K562 (cell line): ENCODE results near the gene RPS27. TPM values are rescaled to one million over a fixed set of nuclear protein-coding genes. Genes with fewer than 3 reads are reported as not detected.

Experiments
- ARID4B ChIP-seq: sonication (generic); formaldehyde crosslinking; IDR thresholded peaks from 2 replicates; pipeline ENCODE4 v1.8.0; 2022; ENCODE audit warnings: mild to moderate bottlenecking, missing genetic modification reagents
- CCNT2 ChIP-seq: IDR thresholded peaks from 2 replicates; pipeline ENCODE4 v1.6.1; 2011; ENCODE audit warnings: borderline replicate concordance, low read depth, mild to moderate bottlenecking, moderate library complexity, mixed read lengths, low read length; ENCODE audit not compliant: insufficient read length; ENCODE audit errors: extremely low read depth
- FOSL1 ChIP-seq: fragments of 200-800 bp; sonication (Bioruptor generic); conservative IDR thresholded peaks from 2 replicates; pipeline ENCODE4 v1.6.1; 2016; ENCODE audit warnings: missing genetic modification characterization, missing compliant biosample characterization
- NR2F6 ChIP-seq: fragments of 450-650 bp; formaldehyde crosslinking; IDR thresholded peaks from 2 replicates; pipeline ENCODE4 v1.4.0; 2020; ENCODE audit warnings: mild to moderate bottlenecking
- PKNOX1 ChIP-seq: fragments of 450-650 bp; IDR thresholded peaks from 2 replicates; pipeline ENCODE4 v1.6.1; 2016
- PPARD ChIP-seq: fragments of 250-450 bp; sonication (Bioruptor Pico); IDR thresholded peaks from 2 replicates; pipeline ENCODE4 v1.8.0; 2022; ENCODE audit warnings: inconsistent platforms, mild to moderate bottlenecking, moderate library complexity
- RERE ChIP-seq: sonication (generic); formaldehyde crosslinking; IDR thresholded peaks from 2 replicates; pipeline ENCODE4 v1.8.0; 2023; ENCODE audit warnings: missing genetic modification reagents, mild to moderate bottlenecking, borderline replicate concordance
- SAFB2 ChIP-seq: fragments of 200-400 bp; formaldehyde crosslinking; IDR thresholded peaks from 2 replicates; pipeline ENCODE4 v1.6.1; 2018; ENCODE audit warnings: borderline replicate concordance, low read length, low read depth, moderate library complexity; ENCODE audit not compliant: severe bottlenecking
- SMAD2 ChIP-seq: fragments of 150-350 bp; IDR thresholded peaks from 2 replicates; pipeline ENCODE4 v1.6.1; 2014; ENCODE audit warnings: low read depth, mild to moderate bottlenecking, low read length
- SNRNP70 ChIP-seq: fragments of 200-400 bp; formaldehyde crosslinking; optimal IDR thresholded peaks from 2 replicates; pipeline ENCODE3; 2017; ENCODE audit warnings: low read depth, low read length
- THRAP3 ChIP-seq: fragments of 450-650 bp; IDR thresholded peaks from 2 replicates; pipeline ENCODE4 v1.6.1; 2016; ENCODE audit warnings: mild to moderate bottlenecking, inconsistent platforms, borderline replicate concordance
- ZC3H11A ChIP-seq: IDR thresholded peaks from 2 replicates; pipeline ENCODE4 v1.6.1; 2012; ENCODE audit warnings: low read depth, low read length, improper control_type of control experiment
- ZFP91 ChIP-seq: sonication (generic); formaldehyde crosslinking; IDR thresholded peaks from 2 replicates; pipeline ENCODE4 v1.8.0; 2022; ENCODE audit warnings: mild to moderate bottlenecking, missing genetic modification reagents
- ZNF311 ChIP-seq: fragments of 250-450 bp; sonication (Bioruptor Pico); IDR thresholded peaks from 2 replicates; pipeline ENCODE4 v1.4.0; 2020; ENCODE audit warnings: mild to moderate bottlenecking, moderate library complexity
- ZNF316 ChIP-seq: fragments of 450-650 bp; IDR thresholded peaks from 2 replicates; pipeline ENCODE4 v1.6.1; 2016
- polyA plus RNA-seq, 8 experiments: library from polyadenylated mRNA; depleted of rRNA in 4 of 8; stranded (reverse) in 5 of 8; unstranded in 3 of 8; fragments of >200 nt; fragmentation: Nextera tagmentation in 2 of 8; fragmentation: Illumina TruSeq in 1 of 8; extraction: Ambion mirVana in 2 of 8; extraction: Trizol in 1 of 8; gene quantifications; 2 replicates each; pipeline versions ENCODE4 v1.2.1 to v1.2.3, GENCODE V29; 2011 to 2014; ENCODE audit warnings: inconsistent platforms in 1 of 8, missing spikeins in 1 of 8
- total RNA-seq, 7 experiments: library from RNA; depleted of rRNA in 6 of 7; stranded (reverse); fragments of >200 nt in 6 of 7; fragmentation: Illumina TruSeq in 2 of 7; extraction: Trizol in 2 of 7; gene quantifications; 2 replicates each; pipeline versions ENCODE4 v1.2.1 to v1.2.3, GENCODE V29; 2011 to 2021; ENCODE audit warnings: low replicate concordance in 1 of 7

RPS27 gene
- total and polyA plus RNA-seq, 9 of the 15 experiments (the other 6 are each of a cell fraction or from before 2014, with no cell fraction given): 2,091 to 9,377 (median 6,706) TPM

DNA sequence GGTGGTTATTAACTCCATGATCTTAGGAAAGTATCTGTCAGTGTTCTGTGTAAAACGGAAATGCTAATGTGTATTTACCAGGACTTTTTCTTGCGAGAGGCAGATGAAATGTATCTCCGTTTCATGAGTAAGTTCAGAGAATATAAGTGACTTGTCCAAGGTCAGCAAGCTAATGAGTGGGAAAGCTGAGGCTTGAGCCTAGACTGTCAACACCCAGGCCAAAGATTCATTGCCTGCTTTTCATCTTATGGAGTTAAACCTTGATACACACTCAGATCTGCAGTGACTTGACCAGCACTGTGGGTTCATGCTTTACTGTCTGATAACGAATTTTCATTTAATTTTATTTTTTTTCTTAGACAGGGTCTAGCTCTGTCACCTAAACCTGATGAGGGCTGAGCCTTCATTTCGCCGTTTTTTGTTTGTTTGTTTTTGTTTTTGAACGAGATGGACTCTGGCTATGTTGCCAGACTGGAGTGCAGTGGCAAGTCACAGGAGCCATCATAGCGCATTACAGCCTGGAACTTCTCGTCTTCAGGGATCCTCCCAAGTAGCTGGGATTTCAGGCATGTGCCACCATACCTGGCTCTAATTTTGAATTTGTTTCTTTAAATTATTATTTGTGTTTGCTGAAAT lies 12.2 kb upstream of the RPS27 start (continued):
- TF ChIP-seq SAFB2 (no peak), ARID4B (no peak), PKNOX1 (0 out of 2 replicates have a peak, but pooled peaks have one; percentile 18), PPARD (CRISPR knock-in tag) (no peak), ZC3H11A (no peak), NR2F6 (CRISPR knock-in tag) (no peak), FOSL1 (no peak), CCNT2 (no peak), SMAD2 (no peak), ZNF311 (CRISPR knock-in tag) (no peak), ZFP91 (no peak), RERE (CRISPR knock-in tag) (no peak), THRAP3 (no peak), SNRNP70 (no peak), ZNF316 (no peak)
